Activated CD8-positive, alpha-beta memory T cell treated with anti-CD3 and anti-CD28 coated beads for 36 hours (primary cell): ENCODE measurements around the gene UBAP1. TPM values are rescaled to one million over a fixed set of nuclear protein-coding genes. Genes with fewer than 3 reads are reported as not detected.
"Not testable (repeated sequence)": the region's sequence is repeated elsewhere in the genome, so short reads cannot be mapped to it uniquely, and the experiment has no call there.

Source experiments
- CTCF ChIA-PET: fragments of 350-600 bp; sonication (Branson Sonifier 250); formaldehyde crosslinking; loops from one replicate; lab custom pipeline; 2021; ENCODE audit warnings: antibody characterized with exemption; lab: Charles Lee
- POLR2A ChIA-PET: fragments of 350-600 bp; sonication (Branson Sonifier 250); formaldehyde crosslinking; loops from one replicate; lab custom pipeline; 2021; ENCODE audit warnings: antibody characterized with exemption; lab: Charles Lee
- total RNA-seq, 2 experiments: library from RNA; stranded (reverse); gene quantifications; one replicate each; pipeline ENCODE4 v1.2.3, GENCODE V29; 2021

Gene UBAP1
- total RNA-seq, 2 experiments from 2014 or later = 35.7 to 35.9 TPM

GRCh38 chr9:34289159-34289558 lies 110.3 kb downstream of the UBAP1 start:
- ChIA-PET CTCF (interaction anchor here (1.1 kb wide), 1 partner anchor 37 kb away, joined by 3 read pairs; no protein-coding TSS in a partner anchor), POLR2A (no interaction called here)

DNA sequence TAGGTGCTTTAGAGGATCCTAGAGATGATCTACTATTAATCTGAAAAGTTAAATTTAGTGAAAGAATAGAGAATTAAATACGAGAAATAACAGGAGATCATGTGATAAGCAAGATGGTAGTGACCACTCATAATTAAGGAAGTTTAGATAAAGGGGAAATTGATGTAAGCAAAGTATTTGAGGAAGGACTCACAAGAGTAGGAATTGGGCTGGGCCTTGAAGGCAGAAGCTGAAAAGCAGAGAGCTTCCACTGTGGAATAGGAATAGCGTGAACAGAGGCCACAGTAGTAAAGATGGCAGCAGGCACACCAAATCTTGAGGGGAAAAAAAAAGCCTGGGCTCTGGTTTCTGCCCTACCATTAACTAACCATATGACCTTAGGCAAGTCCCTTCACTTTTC lies 112.2 kb downstream of the UBAP1 start:
- CTCF ChIA-PET = interaction anchor here (0.6 kb wide), 1 partner anchor 10 kb away, joined by 3 read pairs; no protein-coding TSS in a partner anchor
- POLR2A ChIA-PET = no interaction called here

GRCh38 chr9:34291423-34291822 lies 112.6 kb downstream of the UBAP1 start:
- ChIA-PET POLR2A (no interaction called here), CTCF (interaction anchor here (0.6 kb wide), 1 partner anchor 10 kb away, joined by 3 read pairs; no protein-coding TSS in a partner anchor)

DNA sequence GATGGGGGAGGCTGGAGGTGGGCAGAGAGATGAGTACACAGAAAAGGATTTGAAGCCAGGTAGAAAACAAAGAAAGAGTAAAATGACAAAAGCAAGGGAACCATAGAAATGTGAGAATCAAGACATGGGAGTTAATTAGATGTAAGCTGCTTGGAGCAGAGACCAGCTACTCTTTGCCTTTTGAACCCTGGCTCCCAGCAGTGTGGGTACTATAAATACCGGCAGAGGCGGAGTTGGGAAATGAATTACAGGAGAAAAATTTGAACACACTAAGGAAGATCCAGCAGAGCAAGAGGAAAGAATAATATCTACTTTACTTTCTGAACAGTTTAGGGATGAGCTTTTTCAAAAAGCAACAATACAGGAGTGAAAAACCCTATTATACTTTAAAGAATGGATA lies 113.7 kb downstream of the UBAP1 start:
- ChIA-PET POLR2A (no interaction called here), CTCF (no interaction called here)

DNA sequence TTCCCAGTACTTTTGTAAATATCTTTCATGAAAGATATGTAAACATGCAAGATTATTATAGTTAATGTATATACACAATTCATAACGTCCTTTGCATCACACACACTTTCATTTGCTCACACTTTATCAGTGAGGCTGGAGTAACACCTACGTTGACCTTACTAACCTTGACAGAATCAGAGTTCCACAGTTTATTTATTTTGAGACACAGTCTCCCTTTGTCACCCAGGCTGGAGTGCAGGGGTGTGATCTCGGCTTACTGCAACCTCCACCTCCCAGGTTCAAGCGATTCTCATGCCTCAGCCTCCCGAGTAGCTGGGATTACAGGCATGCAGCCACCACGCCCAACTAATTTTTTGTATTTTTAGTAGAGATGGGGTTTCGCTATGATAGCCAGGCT lies 122.2 kb downstream of the UBAP1 start:
- POLR2A ChIA-PET = not testable (repeated sequence)
- CTCF ChIA-PET = interaction anchor here (0.7 kb wide), 2 partner anchors 10 to 18 kb away, joined by 3 read pairs; no protein-coding TSS in a partner anchor

Other genes starting within 250 kb of the UBAP1 start
- gene UBAP2, start 130.2 kb upstream of the UBAP1 start, total RNA-seq = 10 to 100 TPM; 52.1 to 53.6 TPM
- gene DCAF12, start 52.3 kb upstream of the UBAP1 start, total RNA-seq = 10 to 100 TPM; 43.9 to 46.8 TPM
- 1 to 10 TPM; 7.1 to 7.2 TPM for gene KIF24, start 150.2 kb downstream of the UBAP1 start, total RNA-seq
- gene NUDT2, start 150.5 kb downstream of the UBAP1 start, total RNA-seq = 10 to 100 TPM; 30.3 to 30.8 TPM
- 1 to 10 TPM; 3.3 to 3.8 TPM for gene MYORG, start 197.9 kb downstream of the UBAP1 start, total RNA-seq